Anterior cingulate cortex (tissue), 58 donors: ENCODE measurements around the gene CDHR2.

Experiments
- DNase-seq, 58 donors: peaks; one replicate each; lab custom pipeline; 2025; lab: John Stamatoyannopoulos, UW

Gene CDHR2

DNA sequence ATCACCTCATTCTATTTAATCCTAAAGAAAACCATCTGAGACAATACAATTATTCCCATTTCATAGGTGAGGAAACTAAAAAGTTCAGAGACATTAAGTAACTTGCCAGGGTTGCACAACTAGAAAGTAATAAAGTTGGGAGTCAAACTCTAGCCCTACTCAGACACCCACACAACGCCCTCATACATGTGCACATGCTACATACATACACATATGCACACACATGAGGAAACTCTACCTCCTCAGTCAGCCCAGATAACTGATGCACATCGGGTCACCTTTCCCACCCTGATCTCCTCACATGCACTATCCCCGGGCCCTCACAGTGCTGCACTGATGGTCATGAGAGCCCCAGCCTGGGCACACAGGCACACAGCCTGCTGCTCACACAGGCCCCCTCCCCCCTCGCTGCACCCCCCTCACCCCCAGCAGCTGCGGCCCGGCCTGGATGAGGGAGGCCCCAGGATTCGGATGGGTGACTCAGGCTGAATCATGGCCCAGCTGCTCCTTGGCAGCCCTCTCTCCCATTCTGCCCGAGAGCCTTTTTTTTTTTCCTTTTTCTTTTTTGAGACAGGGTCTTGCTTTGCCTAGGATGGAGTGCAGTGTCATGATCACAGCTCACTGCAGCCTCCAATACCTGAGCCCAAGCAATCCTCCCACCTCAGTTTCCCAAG lies 65.8 kb downstream of the CDHR2 start:
- no peak for DNase-seq

DNA sequence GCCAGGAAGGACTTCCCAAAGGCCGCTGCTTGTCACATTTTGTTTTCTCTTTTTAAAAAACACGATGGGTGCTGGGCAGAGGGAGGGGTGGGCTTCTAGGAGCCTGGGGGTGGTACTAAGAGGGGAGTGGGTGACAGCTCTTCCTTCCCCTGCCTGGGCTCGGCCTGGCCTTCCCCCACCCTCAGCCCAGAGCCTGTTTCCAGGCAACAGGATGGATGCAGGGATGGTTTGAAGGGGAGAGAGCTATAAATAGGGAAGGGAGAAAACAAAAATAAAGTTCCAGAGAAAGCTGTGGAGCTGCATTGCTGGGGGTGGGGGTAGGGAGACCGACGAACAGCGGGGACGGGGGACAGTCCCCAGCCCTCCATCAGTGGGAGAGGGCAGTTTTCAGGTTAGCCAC lies 67.4 kb downstream of the CDHR2 start:
- peak in 8 of 58 donors; percentile 23 to 63 (median 49) for DNase-seq

GRCh38 chr5:176618783-176619182 lies 69.6 kb downstream of the CDHR2 start:
- no peak for DNase-seq

DNA sequence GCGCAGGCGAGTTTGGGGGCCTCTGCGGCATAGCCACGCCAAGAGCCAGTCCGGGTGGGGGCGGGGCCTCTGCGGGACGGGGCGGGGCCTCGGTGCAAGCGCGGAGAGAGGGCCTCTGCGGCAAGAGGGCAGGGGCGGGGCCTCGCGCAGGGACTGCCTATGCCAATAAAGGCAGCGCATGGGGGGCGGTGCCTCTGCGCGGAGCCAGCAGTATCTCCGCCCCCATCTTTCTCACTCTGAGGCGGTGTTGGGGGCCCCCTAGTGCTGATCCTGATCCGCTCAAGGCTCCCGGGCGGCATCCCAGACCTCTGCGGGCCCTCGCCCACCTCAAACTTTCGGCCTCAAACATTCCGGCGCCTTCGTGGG lies 70.0 kb downstream of the CDHR2 start:
- peak in 57 of 58 donors; percentile 28 to 95 (median 81) for DNase-seq

- no peak for DNase-seq
These were observed 70.6 kb downstream of the CDHR2 start for GRCh38 chr5:176619569-176620332.

DNA sequence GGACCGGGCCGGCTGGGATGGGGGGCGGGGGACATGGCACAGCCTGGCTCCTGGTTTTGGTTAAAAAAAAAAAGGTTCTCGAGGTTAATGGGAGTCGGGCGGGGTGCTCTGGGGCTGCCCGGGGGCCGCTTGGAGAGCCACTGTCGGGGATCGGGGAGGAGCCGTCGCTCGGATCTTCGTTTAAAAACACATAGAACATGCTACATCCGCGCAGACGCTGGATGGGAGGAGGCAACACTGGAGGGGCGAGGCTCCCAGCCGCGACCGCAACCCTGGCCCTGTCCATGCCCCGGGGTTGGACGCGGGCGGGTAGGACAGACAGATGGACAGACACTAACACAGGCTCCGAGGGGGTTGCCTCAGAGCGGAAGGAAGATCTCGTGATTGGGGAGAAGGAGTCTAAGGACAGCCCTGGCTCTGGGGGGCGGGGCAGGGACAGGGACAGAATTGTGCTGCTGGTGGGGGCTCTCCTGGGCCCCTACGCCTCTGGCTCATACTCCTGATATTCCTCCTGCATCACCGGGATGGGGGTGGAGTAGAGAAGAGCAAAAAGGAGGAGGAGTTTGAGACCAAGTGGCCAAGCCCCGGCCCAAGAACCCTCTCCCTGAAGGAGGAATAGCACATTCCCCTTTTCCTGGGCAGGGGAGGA lies 71.3 kb downstream of the CDHR2 start:
- no peak for DNase-seq

DNA sequence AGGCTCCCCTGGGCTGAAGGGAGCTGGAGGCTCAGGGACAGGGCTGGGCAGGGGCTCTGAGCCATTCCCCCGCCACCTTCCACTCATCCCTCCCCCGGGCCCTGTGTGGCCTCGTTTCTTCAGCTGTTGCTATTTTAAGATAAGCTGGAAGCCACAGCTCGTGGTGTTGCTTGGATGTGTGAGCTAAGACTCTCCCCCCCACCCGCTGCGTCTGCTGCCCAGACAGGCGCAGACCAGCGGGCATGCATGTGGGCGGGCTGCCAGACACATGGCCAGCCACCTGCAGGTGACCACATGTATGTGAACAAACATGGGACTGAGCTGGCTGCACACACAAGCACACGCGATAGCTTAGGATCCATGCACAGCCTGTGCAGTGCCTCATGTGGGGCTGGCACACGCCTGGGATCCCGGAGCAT lies 72.5 kb downstream of the CDHR2 start:
- peak in 34 of 58 donors; percentile 12 to 79 (median 46) for DNase-seq

GRCh38 chr5:176624142-176624541 lies 75.0 kb downstream of the CDHR2 start:
- no peak for DNase-seq

DNA sequence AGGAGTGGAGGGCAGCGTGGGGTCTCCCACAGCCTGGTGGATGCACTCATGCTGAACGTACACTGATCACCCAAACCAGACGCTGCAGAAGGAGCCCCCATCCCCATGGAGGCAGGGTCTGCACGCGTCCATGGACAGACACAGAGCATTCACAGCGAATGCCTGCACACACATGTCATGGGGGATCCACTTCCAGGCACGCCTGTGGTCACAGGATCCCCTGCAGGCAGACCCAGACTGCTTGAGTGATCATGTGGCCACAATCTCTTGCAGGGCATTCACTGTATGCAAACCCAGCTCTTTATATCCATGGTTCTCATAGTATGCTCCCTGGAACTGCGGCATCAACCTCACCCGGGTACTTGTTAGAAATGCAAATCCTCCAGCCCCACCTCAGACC lies 75.8 kb downstream of the CDHR2 start:
- no peak for DNase-seq

DNA sequence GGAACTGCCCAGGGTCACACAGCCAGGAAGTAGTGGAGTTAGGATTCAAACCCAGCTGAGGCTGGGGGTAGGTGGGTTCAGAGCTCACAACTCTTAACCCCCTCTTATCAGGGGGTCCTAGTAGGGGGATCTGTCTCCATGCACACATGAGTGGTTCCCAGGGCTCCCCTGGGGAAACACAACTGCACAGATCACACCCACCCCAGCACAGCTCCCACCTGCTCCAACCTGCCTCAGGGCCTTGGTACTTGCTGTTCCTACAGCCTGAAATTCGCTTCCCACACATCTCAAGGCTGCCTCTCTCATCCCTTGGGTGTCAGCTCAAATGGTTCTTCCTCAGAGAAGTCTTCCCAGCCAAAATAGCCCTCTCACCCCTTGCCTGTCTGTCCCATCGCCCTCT lies 76.4 kb downstream of the CDHR2 start:
- DNase-seq: no peak

DNA sequence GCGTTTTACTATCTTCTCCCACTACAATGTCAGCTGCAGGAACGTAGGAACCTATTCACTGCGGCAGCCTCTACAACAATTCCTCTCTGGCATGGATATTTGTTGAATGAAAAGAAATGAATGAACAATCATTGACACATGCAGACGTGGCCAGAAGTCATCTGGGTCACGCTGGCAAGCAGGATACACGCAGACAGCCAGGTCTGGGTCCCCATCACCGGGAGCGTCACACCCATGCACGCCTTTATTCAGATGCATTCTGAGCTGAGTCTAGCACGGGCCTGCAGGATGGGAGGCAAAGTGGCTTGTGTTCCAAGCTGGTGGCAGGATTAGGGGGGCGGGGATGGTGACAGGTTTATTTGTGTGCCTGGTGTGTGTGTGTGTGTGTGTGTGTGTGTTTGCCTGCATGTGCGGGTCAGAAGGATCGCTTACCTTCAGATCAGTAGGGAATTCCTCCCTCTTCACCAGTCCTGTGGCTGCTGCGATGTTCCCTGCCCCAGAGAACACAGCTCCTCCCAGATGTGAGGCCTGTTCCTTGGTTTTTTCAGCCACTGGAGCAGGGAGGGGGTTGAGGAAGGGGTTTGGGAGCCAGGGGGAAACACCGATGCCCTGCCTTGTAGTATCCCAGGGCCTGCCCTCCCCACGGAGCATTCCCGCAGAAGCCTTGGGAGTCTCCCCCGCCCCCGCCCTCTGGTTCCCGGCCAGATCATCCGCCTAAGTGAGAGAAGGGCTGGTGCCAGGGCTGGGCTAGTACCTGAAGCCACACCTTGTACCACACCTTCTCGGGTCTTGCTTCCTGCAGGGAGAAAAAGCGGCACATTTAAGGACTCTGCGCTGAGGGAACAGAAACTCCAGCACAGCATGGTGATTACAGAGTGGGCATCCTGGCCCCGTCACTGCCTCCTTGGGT lies 77.1 kb downstream of the CDHR2 start:
- DNase-seq: no peak

GRCh38 chr5:176626876-176627236 lies 77.7 kb downstream of the CDHR2 start:
- no peak for DNase-seq

DNA sequence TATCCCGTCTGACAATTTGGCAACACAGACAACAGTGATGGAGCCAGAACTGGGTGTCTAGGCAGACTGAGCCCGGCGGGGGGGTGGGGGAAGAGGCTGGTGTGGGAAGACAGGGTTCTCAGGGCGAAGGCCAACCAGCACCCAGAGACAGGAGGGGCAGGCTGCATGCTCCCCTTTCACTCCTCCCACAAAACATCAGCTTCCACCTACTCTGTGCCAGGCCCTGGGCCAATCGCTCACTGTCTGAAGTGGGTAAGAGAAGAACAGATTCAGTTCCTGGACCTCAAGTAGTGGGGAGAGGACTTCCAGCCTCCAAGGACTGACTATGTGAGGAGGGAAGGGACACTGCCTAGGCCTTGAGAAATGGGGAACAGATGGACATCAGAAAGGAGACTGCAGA lies 78.4 kb downstream of the CDHR2 start:
- DNase-seq: peak in 1 of 58 donors; percentile 22

DNA sequence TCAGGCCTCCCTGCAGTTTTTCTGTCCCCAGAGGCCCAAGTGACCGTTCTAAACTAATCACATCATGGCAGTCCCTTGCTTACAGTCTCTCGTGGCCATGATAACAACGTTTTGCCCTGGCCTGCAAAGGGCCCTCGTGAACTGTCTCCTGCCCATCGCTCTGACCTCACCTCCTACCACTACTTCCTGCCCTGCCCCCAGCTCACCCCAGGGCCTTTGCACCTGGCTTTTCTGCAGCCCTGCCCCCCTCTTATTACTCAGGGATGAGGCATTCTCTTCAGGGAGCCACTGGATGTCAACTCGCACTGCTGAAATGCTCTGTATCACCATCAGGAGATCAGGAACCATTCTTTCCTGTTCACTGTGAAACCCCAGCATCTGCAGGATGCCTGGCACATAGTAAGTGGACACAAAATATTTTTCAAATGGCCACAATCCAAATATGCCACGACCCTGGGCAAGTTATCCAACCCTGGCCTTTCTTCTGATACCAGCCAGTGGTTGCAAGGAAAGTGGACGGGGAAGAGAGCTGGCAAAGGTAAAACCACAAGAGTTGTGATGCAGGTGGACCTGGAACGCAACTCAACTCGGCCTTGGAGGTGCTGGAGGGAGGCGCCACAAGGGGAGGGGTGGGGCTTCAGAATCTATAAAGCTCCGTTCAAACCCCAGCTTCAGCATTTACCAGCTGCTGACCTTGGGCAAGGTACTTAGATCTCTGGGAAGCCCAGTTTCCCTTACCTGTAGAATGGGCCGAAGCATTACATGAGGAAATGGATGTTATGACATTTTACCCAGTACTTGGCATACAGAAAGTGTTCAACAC lies 79.5 kb downstream of the CDHR2 start:
- DNase-seq: peak in 2 of 58 donors; percentile 32 to 46

DNA sequence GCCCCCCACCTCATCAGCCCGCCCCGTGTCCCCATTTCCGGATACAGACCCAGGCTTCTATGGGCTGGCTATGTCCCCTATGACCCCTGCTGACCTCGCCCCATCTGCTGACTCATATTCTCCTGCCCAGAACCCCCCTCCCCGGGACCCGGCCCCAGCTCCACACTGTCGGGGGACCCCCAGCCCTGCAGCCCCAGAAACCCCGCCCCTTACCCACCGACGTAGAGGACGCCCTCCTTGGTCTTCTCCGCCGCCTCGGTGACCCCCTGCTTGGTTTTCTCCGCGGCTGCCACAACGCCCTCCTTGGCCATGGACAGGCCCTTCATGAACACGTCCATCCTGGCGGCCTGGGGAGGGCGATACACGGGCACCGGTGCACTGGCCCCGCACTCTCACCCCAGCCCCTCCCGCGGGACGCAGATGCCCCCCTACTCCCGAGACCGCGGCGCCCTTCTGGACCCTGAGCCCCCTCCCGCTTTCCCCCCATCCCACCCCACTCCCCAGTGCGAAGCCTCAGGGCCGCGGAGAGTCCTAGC lies 80.2 kb downstream of the CDHR2 start:
- DNase-seq: no peak

- DNase-seq: peak in 31 of 58 donors; percentile 6 to 78 (median 40)
These were observed 80.9 kb downstream of the CDHR2 start, which contains the start of the genes EIF4E1B and SNCB for GRCh38 chr5:176629853-176630680. EIF4E1B (plus strand) TSS chr5:176630675; CDS start chr5:176642788, 12,113 bp downstream. SNCB (minus strand) TSS chr5:176630534; CDS start chr5:176629654, 880 bp downstream.

- DNase-seq: no peak
These were observed 81.6 kb downstream of the CDHR2 start for GRCh38 chr5:176630681-176631222.
